ENCODE measurements around the gene FAM219A.

DNA sequence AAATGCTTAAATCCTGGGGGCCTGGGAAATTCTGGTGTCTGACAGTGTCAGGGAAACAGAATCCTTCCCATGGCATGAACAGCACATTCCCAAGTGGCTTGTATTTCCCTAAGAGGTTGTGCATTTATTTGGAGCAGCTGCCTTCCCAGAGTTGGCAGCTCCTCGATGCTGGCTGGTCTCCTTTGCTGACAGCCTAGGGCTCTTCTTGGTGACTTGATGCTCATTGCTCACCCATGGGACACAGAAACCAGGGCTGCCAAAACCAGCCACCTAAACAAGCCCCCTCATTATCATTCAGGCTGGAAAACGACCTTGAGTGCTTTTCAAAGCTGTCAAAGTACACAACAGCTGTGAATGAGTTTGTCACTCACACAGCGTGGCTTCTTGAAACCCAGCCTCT, 40.2 kb upstream of the FAM219A start:
- TF ChIP-seq, protein P1, sequence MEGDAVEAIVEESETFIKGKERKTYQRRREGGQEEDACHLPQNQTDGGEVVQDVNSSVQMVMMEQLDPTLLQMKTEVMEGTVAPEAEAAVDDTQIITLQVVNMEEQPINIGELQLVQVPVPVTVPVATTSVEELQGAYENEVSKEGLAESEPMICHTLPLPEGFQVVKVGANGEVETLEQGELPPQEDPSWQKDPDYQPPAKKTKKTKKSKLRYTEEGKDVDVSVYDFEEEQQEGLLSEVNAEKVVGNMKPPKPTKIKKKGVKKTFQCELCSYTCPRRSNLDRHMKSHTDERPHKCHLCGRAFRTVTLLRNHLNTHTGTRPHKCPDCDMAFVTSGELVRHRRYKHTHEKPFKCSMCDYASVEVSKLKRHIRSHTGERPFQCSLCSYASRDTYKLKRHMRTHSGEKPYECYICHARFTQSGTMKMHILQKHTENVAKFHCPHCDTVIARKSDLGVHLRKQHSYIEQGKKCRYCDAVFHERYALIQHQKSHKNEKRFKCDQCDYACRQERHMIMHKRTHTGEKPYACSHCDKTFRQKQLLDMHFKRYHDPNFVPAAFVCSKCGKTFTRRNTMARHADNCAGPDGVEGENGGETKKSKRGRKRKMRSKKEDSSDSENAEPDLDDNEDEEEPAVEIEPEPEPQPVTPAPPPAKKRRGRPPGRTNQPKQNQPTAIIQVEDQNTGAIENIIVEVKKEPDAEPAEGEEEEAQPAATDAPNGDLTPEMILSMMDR (IDR thresholded peaks at IDR 0.05), result no peak
- TF ChIP-seq POLR2A (IDR thresholded peaks at IDR 0.05), result no peak

Measured in lower leg skin (tissue), 3 donors.